ENCODE data around the gene DCAF16. TPM values are rescaled to one million over a fixed set of nuclear protein-coding genes. Genes with fewer than 3 reads are reported as not detected.

DCAF16 gene
- total RNA-seq, 3 donors from 2014 or later = 28.0 to 41.3 (median 28.2) TPM

GRCh38 chr4:17778431-17778830 lies 32.1 kb downstream of the DCAF16 start:
- intact Hi-C loops (cut with DNase I; ENCODE audit: low total_unique reads) = no loop called here
- TF ChIP-seq CTCF (IDR thresholded peaks at IDR 0.05) (no peak), POLR2A (IDR thresholded peaks at IDR 0.05) (no peak), POLR2AphosphoS5 (IDR thresholded peaks at IDR 0.05) (no peak)
- Histone ChIP-seq H3K36me3 (no peaks in the 10 kb centered on the region), H3K27me3 (peaks cover 0 to 20% of the 10 kb centered on the region in 2 donors), H3K4me1 (peaks cover 6 to 9% of the 10 kb centered on the region in 2 donors), H3K27ac (no peak overlapping the region), H3K9me3 (no peaks in the 10 kb centered on the region), H3K4me3 (no peak overlapping the region)
- no peak for DNase-seq (ENCODE audit: low spot score in 2 of 2)

GRCh38 chr4:17773135-17773698 lies 37.3 kb downstream of the DCAF16 start:
- no peak overlapping the region for H3K27ac ChIP-seq
- intact Hi-C loops (cut with DNase I; ENCODE audit: low total_unique reads) = no loop called here
- no peaks in the 10 kb centered on the region for H3K27me3 ChIP-seq
- H3K9me3 ChIP-seq = no peaks in the 10 kb centered on the region
- no peaks in the 10 kb centered on the region for H3K4me1 ChIP-seq
- H3K36me3 ChIP-seq = no peaks in the 10 kb centered on the region
- DNase-seq (ENCODE audit: low spot score in 2 of 2) = no peak
- H3K4me3 ChIP-seq = no peak overlapping the region
- no peak for TF ChIP-seq POLR2A (IDR thresholded peaks at IDR 0.05)
- no peak for TF ChIP-seq POLR2AphosphoS5 (IDR thresholded peaks at IDR 0.05)
- no peak for TF ChIP-seq CTCF (IDR thresholded peaks at IDR 0.05)

- TF ChIP-seq POLR2AphosphoS5 (IDR thresholded peaks at IDR 0.05) (no peak), POLR2A (IDR thresholded peaks at IDR 0.05) (no peak), CTCF (IDR thresholded peaks at IDR 0.05) (no peak)
- H3K36me3 ChIP-seq = no peaks in the 10 kb centered on the region
- DNase-seq (ENCODE audit: low spot score in 2 of 2) = peak in 1 of 2 donors; percentile 58
- H3K9me3 ChIP-seq = peaks cover 0 to 6% of the 10 kb centered on the region in 2 donors
- intact Hi-C loops (cut with DNase I; ENCODE audit: low total_unique reads) = no loop called here
- H3K27ac ChIP-seq = peak overlapping the region; percentile 40 to 63
- H3K4me3 ChIP-seq = peak overlapping the region in 1 of 3 donors; percentile 9
- H3K27me3 ChIP-seq = no peaks in the 10 kb centered on the region
- no peaks in the 10 kb centered on the region for H3K4me1 ChIP-seq
Observed at GRCh38 chr4:17771284-17771908, 39.2 kb downstream of the DCAF16 start.

GRCh38 chr4:17770845-17771244 lies 39.7 kb downstream of the DCAF16 start:
- intact Hi-C loops (cut with DNase I; ENCODE audit: low total_unique reads) = no loop called here
- no peak for DNase-seq (ENCODE audit: low spot score in 2 of 2)

More at GRCh38 chr4:17770845-17771244, 39.7 kb downstream of the DCAF16 start:
- Histone ChIP-seq H3K36me3 (no peaks in the 10 kb centered on the region), H3K27ac (peak overlapping the region in 1 of 2 donors; percentile 19), H3K4me3 (peak overlapping the region in 1 of 3 donors; percentile 9), H3K4me1 (no peaks in the 10 kb centered on the region), H3K9me3 (peaks cover 0 to 6% of the 10 kb centered on the region in 2 donors), H3K27me3 (no peaks in the 10 kb centered on the region)
- TF ChIP-seq POLR2A (IDR thresholded peaks at IDR 0.05) = no peak
- no peak for TF ChIP-seq POLR2AphosphoS5 (IDR thresholded peaks at IDR 0.05)
- no peak for TF ChIP-seq CTCF (IDR thresholded peaks at IDR 0.05)
